ENCODE measurements around the gene GRB10.

The GRB10 gene

DNA sequence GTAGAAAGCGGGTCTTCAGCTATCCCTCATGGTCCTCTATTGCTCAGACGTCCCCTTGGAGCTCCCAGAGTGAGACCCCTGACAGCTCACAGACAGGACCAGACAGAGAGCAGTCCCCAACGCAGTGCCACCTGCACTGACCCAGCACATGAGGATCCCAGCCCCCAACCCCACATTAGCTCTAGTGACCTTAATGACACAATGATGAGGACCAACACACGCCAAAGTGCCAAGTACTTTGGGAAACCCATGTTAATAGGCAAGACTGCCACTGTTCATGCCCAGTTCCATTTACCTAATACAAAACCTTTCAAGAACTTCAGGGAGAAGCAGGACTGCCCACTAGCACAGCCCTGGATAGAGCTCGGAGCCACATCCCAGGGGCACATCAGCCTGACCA is 5.7 kb upstream of the GRB10 start:
- Histone ChIP-seq H3K27me3 (replicated peaks; ENCODE audit: control insufficient read depth, insufficient read depth, low read length) (peaks cover 4% of the 10 kb centered on the region), H3K4me3 (replicated peaks; ENCODE audit: low read depth, low read length) (no peak overlapping the region), H3K36me3 (ENCODE audit: control insufficient read depth, insufficient read depth, low read length) (no peaks in the 10 kb centered on the region)
- DNase-seq (ENCODE audit: extremely low read depth, insufficient read length) = no peak
- TF ChIP-seq, protein P1, sequence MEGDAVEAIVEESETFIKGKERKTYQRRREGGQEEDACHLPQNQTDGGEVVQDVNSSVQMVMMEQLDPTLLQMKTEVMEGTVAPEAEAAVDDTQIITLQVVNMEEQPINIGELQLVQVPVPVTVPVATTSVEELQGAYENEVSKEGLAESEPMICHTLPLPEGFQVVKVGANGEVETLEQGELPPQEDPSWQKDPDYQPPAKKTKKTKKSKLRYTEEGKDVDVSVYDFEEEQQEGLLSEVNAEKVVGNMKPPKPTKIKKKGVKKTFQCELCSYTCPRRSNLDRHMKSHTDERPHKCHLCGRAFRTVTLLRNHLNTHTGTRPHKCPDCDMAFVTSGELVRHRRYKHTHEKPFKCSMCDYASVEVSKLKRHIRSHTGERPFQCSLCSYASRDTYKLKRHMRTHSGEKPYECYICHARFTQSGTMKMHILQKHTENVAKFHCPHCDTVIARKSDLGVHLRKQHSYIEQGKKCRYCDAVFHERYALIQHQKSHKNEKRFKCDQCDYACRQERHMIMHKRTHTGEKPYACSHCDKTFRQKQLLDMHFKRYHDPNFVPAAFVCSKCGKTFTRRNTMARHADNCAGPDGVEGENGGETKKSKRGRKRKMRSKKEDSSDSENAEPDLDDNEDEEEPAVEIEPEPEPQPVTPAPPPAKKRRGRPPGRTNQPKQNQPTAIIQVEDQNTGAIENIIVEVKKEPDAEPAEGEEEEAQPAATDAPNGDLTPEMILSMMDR (IDR thresholded peaks at IDR 0.05; ENCODE audit: insufficient read depth, low read length, poor library complexity, severe bottlenecking) = no peak

DNA sequence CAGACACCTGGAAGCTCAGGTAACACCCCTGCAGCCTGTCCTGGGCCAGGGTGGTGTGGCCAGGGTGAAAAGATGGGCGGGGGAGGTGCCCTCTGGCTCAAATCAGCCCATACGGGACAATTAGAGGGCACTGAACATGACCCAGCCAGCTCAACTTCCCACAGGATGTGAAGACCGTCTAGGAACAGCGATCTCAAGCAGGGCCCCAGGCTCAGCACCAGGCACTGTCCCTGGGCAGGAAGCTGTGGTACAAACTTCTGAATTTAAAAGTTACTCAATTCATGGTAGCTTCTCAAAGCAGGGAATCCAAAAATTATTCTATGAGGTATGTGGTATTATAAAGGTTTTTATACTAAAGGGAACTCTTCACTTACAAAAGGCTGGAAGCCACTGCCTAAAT is 5.1 kb upstream of the GRB10 start:
- TF ChIP-seq, protein P1 (IDR thresholded peaks at IDR 0.05; ENCODE audit: insufficient read depth, low read length, poor library complexity, severe bottlenecking) = no peak
- peaks cover 4% of the 10 kb centered on the region for H3K27me3 ChIP-seq (replicated peaks; ENCODE audit: control insufficient read depth, insufficient read depth, low read length)
- DNase-seq (ENCODE audit: extremely low read depth, insufficient read length) = no peak
- H3K36me3 ChIP-seq (ENCODE audit: control insufficient read depth, insufficient read depth, low read length) = no peaks in the 10 kb centered on the region
- no peak overlapping the region for H3K4me3 ChIP-seq (replicated peaks; ENCODE audit: low read depth, low read length)

DNA sequence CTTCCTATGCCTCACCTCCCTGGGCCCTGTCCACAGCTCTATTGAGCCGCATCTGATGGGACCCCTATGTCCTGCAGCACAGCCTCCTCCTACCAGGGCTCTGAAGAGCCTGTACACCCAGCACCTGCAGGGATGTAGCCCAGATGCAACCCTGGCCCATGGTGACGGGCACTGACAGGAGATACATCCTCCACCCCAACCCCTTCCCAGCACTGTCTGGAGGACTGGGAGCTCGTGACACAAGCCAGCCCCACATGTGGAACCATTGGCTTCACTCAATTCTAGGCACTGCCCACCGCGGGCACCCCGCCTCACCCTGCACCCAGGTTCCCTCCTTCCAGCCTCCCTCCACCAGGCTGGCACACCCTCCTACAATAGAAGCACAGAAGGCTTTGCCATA is 2.6 kb upstream of the GRB10 start:
- peaks cover 3% of the 10 kb centered on the region for H3K27me3 ChIP-seq (replicated peaks; ENCODE audit: control insufficient read depth, insufficient read depth, low read length)
- no peak for DNase-seq (ENCODE audit: extremely low read depth, insufficient read length)
- no peaks in the 10 kb centered on the region for H3K36me3 ChIP-seq (ENCODE audit: control insufficient read depth, insufficient read depth, low read length)
- TF ChIP-seq, protein P1 (IDR thresholded peaks at IDR 0.05; ENCODE audit: insufficient read depth, low read length, poor library complexity, severe bottlenecking) = no peak
- no peak overlapping the region for H3K4me3 ChIP-seq (replicated peaks; ENCODE audit: low read depth, low read length)

DNA sequence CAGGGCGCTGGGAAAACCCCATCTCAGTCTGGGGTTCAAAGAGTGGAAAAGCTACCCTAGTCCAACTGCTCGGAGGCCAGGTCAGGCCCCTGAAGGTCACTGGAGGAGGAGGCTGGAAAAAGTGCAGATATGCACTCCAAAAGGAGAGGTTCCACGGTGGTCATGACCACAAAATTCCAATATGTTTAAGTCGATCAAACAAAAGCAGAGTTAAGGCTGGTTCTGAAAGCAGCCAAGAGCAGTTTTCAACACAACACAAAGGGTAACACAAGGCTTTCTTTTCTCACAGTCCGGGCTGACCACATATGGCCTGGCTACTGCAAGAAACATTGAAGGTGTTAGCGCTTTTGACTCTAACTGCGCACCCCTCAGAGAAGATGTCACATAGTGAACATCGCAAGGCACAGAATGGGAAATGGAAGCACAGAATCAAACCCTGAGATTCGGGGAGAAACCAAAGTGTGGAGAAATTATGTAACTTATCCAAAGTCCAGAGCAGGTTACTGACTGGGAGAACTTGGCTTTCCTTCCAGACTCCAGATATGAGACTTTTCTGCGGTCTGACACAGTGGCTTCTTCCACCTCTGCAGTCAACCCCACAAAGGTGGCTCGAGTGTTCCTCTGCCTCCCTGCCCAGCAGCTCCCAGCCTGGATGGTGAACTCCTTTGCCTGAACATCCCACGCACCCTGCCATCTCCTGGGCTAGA is 1.3 kb upstream of the GRB10 start:
- no peak for DNase-seq (ENCODE audit: extremely low read depth, insufficient read length)
- TF ChIP-seq, protein P1 (IDR thresholded peaks at IDR 0.05; ENCODE audit: insufficient read depth, low read length, poor library complexity, severe bottlenecking) = no peak
- Histone ChIP-seq H3K36me3 (ENCODE audit: control insufficient read depth, insufficient read depth, low read length) (no peaks in the 10 kb centered on the region), H3K4me3 (replicated peaks; ENCODE audit: low read depth, low read length) (no peak overlapping the region), H3K27me3 (replicated peaks; ENCODE audit: control insufficient read depth, insufficient read depth, low read length) (no peaks in the 10 kb centered on the region)

DNA sequence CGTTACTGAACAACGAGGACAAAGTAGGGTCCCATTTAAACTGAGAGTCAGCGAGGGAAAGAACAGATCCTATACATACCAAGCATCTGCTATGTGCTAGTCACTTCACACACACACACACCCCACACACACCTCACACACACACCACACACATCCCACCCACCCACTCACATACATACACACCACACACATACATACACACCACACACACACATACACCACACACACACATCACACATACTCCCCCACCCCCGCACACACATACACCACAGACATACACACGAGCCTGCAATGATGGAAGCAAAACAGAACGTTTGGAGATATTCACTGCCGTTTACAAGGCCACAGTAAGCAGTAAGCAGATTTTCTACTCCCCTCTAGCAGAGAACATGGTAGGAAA is 607 bp upstream of the GRB10 start:
- TF ChIP-seq, protein P1 (IDR thresholded peaks at IDR 0.05; ENCODE audit: insufficient read depth, low read length, poor library complexity, severe bottlenecking) = no peak
- Histone ChIP-seq H3K27me3 (replicated peaks; ENCODE audit: control insufficient read depth, insufficient read depth, low read length) (no peaks in the 10 kb centered on the region), H3K36me3 (ENCODE audit: control insufficient read depth, insufficient read depth, low read length) (no peaks in the 10 kb centered on the region), H3K4me3 (replicated peaks; ENCODE audit: low read depth, low read length) (no peak overlapping the region)
- no peak for DNase-seq (ENCODE audit: extremely low read depth, insufficient read length)

Data from GM06990 (cell line).